ENCODE results near the gene CDH4. TPM values are rescaled to one million over a fixed set of nuclear protein-coding genes. Genes with fewer than 3 reads are reported as not detected.

The CDH4 gene
- total RNA-seq, 1 donor from 2014 or later, result 8.9 TPM

- Mint-ChIP-seq H3K27me3 (ENCODE audit: low read depth) (no peaks in the 10 kb centered on the region), H3K4me1 (no peaks in the 10 kb centered on the region), H3K36me3 (ENCODE audit: low read depth) (peaks cover 7% of the 10 kb centered on the region), H3K4me3 (no peak overlapping the region), H3K9me3 (peaks cover 5% of the 10 kb centered on the region), H3K27ac (ENCODE audit: unreplicated experiment) (no peak overlapping the region)
- TF ChIP-seq CTCF (conservative IDR thresholded peaks at IDR 0.05), result no peak
- no peak for DNase-seq (ENCODE audit: low read depth, low spot score)
Observed at GRCh38 chr20:61912665-61913422, 660.8 kb downstream of the CDH4 start.

- H3K4me3 Mint-ChIP-seq, result no peak overlapping the region
- DNase-seq (ENCODE audit: low read depth, low spot score), result no peak
- H3K36me3 Mint-ChIP-seq (ENCODE audit: low read depth), result peaks cover 7% of the 10 kb centered on the region
- no peak for TF ChIP-seq CTCF (conservative IDR thresholded peaks at IDR 0.05)
- no peaks in the 10 kb centered on the region for H3K27me3 Mint-ChIP-seq (ENCODE audit: low read depth)
- H3K9me3 Mint-ChIP-seq, result peaks cover 5% of the 10 kb centered on the region
- H3K27ac Mint-ChIP-seq (ENCODE audit: unreplicated experiment), result no peak overlapping the region
- H3K4me1 Mint-ChIP-seq, result no peaks in the 10 kb centered on the region
Observed at GRCh38 chr20:61913423-61914225, 661.6 kb downstream of the CDH4 start.

GRCh38 chr20:61915101-61915500, 663.0 kb downstream of the CDH4 start:
- no peak for DNase-seq (ENCODE audit: low read depth, low spot score)
- Mint-ChIP-seq H3K4me1 (no peaks in the 10 kb centered on the region), H3K9me3 (peaks cover 5% of the 10 kb centered on the region), H3K27ac (ENCODE audit: unreplicated experiment) (peak overlapping the region; percentile 19), H3K27me3 (ENCODE audit: low read depth) (no peaks in the 10 kb centered on the region), H3K36me3 (ENCODE audit: low read depth) (peaks cover 7% of the 10 kb centered on the region), H3K4me3 (no peak overlapping the region)
- no peak for TF ChIP-seq CTCF (conservative IDR thresholded peaks at IDR 0.05)

- no peak overlapping the region for H3K27ac Mint-ChIP-seq (ENCODE audit: unreplicated experiment)
- no peaks in the 10 kb centered on the region for H3K36me3 Mint-ChIP-seq (ENCODE audit: low read depth)
- no peak for DNase-seq (ENCODE audit: low read depth, low spot score)
- H3K27me3 Mint-ChIP-seq (ENCODE audit: low read depth), result no peaks in the 10 kb centered on the region
- TF ChIP-seq CTCF (conservative IDR thresholded peaks at IDR 0.05), result no peak
- no peaks in the 10 kb centered on the region for H3K4me1 Mint-ChIP-seq
- no peaks in the 10 kb centered on the region for H3K9me3 Mint-ChIP-seq
- H3K4me3 Mint-ChIP-seq, result no peak overlapping the region
Observed at GRCh38 chr20:61916318-61916891, 664.3 kb downstream of the CDH4 start.

GRCh38 chr20:61917474-61918145, 665.5 kb downstream of the CDH4 start:
- H3K36me3 Mint-ChIP-seq (ENCODE audit: low read depth), result no peaks in the 10 kb centered on the region

More at GRCh38 chr20:61917474-61918145, 665.5 kb downstream of the CDH4 start:
- Mint-ChIP-seq H3K9me3 (no peaks in the 10 kb centered on the region), H3K27ac (ENCODE audit: unreplicated experiment) (no peak overlapping the region), H3K27me3 (ENCODE audit: low read depth) (no peaks in the 10 kb centered on the region), H3K4me3 (no peak overlapping the region), H3K4me1 (no peaks in the 10 kb centered on the region)
- no peak for TF ChIP-seq CTCF (conservative IDR thresholded peaks at IDR 0.05)
- no peak for DNase-seq (ENCODE audit: low read depth, low spot score)

All from neural crest cell (in vitro differentiated cells).